NCI-H1048 (cell line): ENCODE data around the gene HOXA10.

Experiments used
- DNase-seq: peaks from one replicate; lab custom pipeline; 2025; lab: John Stamatoyannopoulos, UW

Gene HOXA10

DNA sequence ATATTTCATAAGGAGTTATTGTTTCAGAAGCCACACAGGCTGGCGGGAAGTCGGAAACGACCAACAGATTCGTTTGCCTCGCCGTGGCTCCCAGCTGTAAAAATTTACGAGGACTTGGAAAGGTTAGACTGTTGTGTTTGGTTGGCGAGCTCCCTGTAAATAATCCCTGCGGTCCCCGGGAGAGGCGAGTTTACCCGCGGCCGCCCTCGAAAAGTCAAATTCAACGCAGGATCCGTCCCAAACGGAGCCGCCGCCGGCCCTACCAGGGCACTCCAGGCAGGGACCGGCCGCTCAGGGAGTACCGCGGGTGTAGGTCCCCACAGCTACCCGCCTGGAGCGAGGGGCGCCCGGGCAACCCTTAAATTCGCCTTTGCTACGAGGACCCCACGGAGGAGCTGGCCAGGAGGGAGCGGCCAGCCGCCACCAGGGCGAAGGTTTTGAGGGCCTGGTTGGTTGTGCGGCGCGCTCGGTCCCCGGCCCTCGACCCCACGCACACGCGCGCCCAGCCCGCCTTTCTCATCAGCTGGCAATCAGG lies 8.1 kb downstream of the HOXA10 start:
- DNase-seq, result peak; percentile 58

DNA sequence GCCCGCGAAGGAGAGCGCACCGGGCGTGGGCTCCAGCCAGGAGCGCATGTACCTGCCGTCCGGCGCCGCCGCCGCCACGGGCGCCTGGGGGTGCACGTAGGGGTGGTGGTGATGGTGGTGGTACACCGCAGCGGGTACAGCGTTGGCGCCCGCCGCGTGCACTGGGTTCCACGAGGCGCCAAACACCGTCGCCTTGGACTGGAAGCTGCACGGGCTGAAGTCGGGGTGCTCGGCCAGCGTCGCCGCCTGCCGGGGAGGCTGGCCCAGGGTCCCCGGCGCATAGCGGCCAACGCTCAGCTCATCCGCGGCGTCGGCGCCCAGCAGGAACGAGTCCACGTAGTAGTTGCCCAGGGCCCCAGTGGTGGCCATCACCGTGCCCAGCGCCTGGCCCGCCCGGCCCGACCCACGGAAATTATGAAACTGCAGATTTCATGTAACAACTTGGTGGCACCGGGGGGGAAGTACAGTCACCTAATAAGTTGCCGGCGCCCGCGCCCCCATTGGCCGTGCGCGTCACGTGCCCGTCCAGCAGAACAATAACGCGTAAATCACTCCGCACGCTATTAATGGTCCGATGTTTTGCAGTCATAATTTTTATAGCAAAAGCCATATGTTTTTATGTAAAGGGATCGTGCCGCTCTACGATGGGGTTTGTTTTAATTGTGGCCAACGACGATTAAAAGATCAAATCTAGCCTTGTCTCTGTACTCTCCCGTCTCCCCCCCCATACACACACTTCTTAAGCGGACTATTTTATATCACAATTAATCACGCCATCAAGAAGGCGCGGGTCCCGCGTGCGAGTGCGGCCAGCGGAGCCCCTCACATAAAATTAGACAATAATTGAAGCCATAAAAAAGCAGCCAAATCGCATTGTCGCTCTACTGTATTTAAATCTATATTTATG lies 8.8 kb downstream of the HOXA10 start, which contains the start of gene HOXA9:
HOXA9 (minus strand) TSS at position 449 of the 907 bp plus-strand sequence; CDS start at position 369, 80 bp downstream.
- DNase-seq, result peak; percentile 77

DNA sequence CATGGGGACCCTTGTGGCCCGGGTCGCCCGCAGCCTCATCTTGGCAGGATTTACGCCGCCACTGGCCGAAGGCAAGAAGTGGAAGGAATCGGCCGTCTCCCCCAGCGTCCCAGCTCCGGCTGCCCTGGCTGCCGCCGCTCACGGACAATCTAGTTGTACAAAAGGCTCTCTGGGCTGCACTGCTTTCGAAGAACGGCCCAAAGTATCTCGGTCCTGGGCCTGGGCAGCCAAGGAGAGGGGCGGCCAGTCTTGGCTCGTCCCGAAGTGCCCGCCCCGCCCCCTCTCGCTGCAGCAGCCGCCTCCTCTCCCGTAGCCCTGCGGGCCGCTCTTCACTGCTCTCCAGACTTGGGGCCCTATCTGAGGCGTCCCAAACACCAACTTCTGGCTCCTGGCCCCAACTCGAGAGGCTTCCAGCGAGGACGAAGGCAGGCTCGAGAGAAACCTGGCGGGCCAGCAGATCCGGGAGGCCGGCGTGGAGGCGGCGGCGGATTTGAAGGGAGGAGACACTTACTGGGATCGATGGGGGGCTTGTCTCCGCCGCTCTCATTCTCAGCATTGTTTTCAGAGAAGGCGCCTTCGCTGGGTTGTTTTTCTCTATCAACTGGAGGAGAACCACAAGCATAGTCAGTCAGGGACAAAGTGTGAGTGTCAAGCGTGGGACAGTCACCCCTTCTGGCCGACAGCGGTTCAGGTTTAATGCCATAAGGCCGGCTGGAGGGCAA lies 9.6 kb downstream of the HOXA10 start:
- DNase-seq, result no peak

DNA sequence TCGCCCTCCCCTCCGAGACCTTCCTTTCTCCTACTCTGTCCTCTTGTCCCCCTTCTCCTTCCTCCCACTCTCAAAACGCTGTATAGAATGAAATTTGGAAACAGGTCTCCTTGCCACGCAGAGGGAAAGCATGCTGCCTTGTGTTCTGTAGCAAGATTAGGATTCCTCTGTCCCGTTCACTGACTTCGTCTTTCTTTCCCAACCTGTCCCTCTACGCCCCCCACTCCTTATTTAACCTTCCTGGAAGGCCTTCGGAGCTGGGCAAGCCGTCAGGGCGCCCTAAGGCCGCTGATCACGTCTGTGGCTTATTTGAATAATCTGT lies 10.1 kb downstream of the HOXA10 start:
- DNase-seq, result no peak

DNA sequence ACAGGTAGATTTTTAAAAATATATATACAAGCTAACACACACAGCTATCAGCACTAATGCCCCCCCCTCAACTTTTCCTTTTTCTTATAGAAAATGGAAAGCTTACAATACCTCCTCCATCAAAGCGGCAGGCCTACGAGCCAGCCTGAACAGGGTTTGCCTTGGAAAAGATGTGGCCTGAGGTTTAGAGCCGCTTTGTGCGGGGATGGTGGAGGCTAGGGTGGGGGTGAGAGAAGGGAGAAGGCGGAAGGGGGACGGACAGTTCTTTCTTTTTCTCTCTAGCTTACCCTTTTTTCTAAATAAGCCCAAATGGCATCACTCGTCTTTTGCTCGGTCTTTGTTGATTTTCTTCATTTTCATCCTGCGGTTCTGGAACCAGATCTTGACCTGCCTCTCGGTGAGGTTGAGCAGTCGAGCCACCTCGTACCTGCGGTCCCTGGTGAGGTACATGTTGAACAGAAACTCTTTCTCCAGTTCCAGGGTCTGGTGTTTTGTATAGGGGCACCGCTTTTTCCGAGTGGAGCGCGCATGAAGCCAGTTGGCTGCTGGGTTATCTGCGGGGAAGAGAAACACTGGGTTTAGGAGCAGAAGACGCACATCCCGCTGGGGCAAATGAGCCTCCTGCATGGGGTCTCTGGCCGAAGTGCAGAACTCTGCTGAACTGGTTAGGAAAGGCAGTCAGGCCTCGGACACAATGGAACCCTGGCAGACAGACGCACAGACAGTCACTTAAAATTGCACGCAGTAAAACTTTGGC lies 10.7 kb downstream of the HOXA10 start:
- no peak for DNase-seq

DNA sequence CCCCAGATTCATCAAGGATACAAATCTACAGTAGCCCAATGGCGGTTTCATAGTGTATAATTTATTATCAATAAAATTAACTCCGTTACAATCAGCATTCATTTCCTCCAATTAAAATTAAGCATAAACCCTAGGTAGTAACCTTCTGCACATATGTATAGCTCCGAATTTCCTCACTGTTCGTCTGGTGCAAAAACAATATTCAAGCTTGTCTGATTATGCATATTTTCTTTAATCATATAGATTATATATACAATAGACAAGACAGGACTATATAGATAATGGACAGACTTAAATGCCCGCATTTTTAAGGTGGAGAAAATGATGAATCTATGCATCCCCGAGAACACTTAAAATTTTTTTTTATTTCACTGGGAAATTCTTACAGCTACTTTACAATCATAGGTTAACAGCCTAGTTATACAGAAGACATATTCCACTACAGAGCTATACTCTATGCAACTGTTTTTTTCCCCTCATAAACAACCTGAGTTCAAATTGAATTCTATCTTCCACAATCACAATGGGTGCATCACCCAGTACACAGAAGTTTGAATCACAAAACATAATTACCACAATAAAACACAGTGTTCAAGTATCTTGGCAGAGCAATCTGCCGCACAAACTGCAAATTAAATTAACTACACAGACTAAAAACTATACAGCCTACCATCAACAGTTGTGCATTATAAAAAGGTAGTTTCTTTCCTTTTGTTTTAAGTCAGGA lies 11.4 kb downstream of the HOXA10 start:
- DNase-seq, result no peak

DNA sequence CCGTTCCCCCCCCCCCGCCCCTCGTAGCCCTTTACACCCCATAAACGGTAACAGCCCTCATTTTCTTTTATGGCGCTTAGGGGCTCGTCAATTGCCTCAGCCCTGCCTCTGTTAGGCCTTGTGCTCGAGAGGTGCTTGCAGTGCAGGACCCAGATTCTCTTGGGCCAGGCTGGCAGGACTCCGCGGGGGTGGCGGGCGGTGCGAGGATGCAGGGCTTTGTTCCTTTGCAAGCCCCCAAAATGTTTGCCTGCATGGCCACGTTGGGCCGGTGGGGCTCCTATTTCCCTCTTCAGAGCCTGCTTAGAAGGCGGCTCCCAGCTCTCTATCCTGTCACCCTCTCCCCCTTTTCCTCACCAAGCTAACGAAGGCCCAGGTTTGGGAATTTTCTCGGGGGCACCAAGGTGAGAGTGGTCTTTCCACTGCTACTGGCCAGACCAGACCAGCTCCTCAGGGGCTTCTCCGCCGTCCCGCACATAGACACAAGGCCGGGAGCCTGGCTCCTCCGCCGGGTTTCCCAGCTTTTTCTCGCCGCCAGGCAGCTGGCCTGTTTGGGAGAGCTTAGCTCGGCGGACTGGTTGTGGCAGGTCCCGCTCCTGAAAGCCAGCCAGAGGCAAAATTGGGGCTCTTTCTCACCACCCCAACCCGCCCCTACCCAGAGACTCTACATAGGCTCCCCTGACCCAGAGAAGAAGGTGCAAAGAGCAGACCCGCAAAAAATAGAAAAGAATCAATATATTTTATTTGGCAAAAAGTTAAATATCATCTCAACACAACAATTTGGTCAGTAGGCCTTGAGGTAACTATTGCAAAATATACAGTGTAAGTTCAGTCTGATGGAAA lies 12.2 kb downstream of the HOXA10 start:
- no peak for DNase-seq

DNA sequence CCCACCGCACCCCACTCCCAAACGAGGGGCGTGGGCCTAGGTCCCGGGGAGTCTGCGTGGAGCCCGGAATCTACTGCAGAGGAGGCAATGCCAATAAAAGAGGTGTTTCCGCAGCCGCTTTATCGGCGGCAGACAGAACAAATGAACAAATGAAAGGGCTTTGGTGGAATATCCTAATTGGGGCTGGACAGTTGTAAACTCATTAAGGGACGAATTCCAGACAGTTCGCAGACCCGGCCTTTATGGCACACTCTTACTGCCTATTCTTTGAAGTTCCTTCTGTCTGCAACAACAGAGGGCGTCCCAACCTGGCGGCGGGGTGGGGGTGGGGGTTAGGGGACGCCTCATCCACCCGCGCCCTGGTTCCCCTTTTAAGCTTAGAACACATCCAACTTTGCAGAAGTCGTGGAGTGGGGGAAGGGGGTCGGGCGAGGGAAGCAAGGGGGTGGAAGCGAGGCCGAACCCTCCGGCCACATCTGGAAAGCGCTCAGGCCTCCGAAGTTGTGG lies 12.9 kb downstream of the HOXA10 start:
- DNase-seq, result no peak

DNA sequence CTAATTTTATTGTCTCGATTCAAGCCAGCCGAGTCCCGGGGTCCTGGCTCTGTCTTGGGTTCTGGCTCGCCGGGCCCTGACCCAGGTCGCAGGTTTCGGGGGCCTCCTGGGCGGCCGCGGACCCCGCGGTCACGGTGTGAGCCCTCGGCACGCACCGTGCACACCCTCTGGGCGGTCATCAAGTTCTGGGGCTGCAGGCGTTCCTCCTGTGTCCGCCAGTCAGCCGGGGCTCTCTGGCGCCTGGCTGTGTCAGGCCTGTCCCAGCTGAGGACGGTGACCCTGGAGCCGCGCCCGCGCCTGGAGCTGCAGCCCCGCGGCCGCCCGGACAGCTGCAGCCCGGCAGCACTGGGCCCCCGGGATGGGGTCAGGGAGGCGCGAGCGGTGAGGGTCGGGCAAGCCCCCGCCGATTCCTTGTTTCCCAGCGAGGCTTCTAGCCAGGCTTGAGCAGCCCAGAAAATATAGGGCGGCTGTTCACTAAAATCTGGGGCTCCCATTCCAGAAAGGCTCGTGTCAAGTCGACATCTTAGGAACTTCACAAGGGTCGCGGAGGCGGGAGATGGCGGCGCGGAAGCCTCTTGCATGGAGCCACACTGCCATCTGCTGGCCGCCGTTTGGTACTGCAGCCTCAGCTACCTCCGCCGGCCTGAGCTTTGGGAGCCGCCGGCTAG lies 13.4 kb downstream of the HOXA10 start:
- DNase-seq, result peak; percentile 66

DNA sequence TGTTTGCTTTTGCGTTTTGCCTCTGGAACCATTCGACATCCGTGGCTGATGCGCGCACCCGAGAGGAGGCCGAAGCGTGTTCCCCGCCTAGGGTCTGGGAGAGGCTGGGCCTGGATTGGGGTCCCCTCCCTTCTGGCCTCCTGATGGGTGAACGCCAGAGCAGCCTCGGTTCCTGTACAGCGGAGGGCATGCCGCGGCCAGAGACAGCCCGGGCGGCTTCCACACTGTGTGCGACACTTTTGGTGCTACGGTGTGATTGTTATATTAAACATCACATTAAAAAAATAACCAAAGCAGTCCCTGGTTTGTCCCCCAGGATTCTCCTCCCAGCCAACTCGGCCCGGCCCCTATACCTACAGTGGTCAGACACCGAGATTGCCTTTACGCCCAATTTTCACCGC lies 14.0 kb downstream of the HOXA10 start:
- no peak for DNase-seq

DNA sequence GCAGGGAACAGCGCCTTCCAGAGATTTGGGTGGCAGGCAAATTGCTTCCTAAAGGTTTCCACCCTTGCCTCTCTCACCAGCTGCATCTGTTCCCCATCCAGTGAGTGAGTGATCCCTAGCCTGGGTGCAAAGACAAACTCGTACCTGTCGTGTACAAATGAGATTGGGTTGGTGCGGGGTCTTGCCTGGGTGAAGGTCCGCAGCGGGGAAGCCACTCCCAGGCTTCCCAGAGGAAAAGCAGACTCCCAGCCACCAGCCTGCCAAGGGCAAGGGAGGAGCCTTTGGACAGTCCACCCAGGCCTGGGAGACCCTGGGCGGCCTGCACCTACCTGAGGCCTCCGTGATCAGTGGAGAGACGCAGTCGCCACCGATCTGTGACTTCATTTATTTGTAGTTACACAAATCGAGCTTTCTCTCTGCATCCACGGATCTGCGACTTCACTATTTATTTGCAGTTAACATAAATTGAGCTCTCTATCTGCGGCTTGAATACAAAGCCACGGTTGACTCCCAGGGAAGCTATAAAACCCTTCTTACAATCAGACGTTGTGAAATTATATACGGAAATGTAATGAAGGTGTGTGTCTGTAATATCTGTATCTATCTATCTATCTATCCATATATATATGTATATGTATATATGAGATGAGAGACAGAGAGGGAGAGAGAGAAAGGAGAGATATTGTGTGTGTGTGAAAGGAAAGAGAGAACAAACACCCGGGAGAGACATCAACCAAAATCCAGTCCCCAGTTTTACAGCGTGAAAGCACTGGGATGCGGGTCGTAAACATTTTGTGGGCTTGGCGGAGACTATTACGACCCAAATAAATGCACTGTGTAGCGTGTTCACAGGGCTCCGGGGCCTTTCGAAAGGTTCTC lies 14.6 kb downstream of the HOXA10 start:
- no peak for DNase-seq

DNA sequence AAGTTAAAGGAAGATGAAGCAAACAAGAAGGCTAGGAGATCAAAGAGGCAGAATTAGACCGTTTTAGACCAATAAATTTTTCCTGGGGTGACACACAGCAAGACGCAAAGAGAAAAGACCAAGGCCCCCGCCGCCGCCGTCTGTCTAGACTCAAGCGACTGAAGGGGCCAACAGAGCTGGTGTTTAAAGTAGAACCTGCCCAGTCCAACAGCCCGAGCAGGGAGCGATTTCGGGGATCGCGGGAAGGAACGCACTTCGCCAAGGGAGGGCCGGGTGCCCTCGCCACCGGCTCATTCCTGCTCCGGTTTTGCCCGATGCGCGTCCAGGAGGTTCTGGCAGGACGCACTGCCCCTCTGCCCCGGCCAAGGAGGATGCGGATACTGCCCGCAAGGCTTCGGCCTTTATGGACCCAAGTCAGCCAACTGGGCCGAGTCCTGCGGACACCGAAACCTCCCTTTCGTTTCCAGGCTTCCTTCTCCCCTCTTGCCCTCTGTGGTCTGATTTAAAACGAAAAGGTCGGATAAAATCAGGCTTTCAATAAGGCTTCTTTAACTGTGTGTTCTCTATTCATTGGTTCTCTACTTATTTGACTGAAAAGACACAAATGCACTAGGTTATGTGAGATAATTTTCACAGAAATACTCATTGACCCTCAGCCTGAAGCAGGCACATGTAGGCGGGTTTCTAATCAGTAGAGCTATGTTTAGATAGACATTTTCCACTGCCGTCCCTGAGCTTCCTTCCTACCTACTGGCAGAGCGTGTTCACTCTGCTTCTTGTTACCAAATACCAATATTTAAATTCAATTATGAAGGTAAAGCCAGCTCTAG lies 15.5 kb downstream of the HOXA10 start:
- DNase-seq, result no peak

DNA sequence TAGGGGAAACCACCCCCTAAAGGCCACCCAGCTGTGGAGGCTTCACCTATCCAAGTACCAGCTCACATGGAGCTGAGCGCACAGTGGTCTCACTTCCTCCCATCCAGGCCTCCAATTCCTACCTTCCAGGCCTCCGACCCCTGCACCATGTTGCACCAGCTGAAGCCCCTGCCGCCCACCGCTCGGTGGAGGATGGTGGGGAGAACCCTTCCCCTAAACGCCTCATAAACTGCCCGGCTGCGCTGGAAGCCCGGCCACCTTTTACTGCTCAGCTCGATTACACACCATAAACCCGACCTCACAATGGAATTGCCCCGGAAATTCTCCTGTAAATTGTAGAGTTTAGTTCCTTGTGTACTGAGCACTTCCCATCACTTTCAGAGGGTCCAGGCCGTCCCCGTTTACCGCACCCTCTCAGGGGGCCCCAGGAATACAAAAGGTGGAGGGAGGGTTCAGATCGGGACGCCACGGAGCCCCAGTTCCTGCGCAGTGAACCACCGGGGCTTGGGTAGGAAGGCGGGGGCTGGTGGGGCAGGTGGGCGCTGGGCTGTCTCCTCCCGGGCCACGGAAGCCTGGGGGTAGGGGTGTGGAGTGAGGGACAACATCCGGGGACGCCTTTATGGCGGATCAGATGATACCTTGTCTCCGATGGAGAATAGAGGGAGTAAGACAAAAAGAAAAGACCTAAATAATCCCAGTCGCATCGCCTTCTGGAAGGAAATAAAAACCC lies 16.3 kb downstream of the HOXA10 start:
- DNase-seq, result no peak

DNA sequence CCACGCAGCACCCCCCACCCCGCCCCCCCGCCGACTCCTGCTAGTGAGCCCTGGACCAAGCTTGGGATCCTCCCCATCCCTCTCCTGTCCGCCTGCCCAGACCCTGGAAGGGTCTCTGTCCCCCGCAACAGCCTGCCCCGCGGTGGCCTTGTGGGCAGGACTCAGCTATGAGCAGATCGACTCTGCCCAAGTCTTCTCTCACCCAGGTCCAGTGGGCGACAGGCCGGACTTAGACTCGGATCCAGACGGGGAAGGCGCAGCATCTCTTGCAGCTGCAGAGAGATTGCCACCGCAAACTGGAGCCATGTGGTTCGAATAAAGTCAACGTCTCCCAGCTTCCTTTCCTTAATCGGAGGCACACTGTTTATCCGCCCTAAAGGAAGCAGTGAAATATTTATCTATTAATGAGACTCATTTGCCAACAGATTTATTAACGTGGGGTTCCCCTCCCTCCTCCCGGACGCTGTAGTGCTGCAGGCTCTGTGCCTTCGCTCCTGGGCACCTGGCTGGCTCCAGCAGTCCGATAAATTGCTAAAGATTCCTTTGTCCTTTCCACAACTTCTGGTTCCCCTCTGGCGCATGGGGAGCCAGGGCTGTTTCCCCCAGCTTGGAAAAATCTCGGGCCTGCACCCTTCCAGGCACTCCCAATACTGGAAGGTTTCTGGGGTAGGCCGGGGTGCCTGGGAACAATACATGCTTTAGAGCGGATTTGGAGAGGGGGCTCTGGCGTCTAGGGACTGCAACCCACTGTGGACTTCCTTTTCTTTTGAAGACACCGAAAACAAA lies 17.0 kb downstream of the HOXA10 start:
- DNase-seq, result no peak

DNA sequence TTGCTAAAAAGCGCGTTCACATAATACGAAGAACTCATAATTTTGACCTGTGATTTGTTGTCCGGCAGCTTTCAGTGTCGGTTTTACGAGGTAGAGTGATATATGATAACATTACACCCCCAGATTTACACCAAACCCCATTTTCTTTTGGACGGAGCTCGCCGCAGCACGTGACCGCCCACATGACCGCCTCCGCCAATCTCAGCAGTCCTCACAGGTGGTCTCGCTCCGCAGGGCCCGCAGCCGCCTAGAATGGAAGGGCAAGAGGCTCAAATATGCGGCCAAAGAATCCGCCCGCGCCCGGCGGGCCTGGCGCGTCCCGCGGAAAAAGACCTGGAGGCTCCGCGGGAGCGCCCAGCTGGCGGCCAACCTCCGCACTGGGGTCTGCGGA lies 17.6 kb downstream of the HOXA10 start, which contains the start of gene HOXA7:
HOXA7 (minus strand) TSS at position 168 of the 391 bp plus-strand sequence; CDS start at position 38, 130 bp downstream.
- DNase-seq, result peak; percentile 64

DNA sequence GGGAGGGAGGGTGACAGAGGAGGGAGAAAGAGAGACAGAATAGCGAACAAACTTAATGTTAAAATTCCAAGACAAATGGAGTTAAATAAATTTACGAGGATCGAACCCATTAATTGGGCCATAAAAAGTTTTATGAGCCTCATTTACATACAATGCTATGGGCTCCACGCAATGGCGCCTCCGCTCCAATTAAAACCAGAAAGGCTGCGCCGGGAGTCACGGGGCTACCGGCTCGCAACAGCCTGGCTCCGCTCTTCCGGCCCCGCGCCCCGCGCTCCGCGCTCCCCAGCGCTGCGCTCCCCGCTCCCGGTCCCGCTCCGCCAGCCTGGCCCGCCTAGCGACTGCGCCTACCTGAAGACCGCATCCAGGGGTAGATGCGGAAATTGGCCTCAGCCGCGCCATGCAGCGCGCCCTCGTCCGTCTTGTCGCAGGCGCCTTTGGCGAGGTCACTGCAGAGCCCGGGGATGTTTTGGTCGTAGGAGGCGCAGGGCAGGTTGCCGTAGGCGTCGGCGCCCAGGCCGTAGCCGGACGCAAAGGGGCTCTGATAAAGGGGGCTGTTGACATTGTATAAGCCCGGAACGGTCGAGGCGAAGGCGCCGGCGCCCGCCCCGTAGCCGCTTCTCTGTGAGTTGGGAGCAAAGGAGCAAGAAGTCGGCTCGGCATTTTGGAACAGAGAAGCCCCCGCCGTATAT lies 18.2 kb downstream of the HOXA10 start:
- DNase-seq, result no peak
